NOMO-1 treated with DMSO at 0.1 percent for 48 hours (cell line): ENCODE data around the gene GSTM1.

Experiments
- DNase-seq: peaks from one replicate; lab custom pipeline; 2025; ENCODE audit not compliant: unreplicated experiment; lab: John Stamatoyannopoulos, UW

GSTM1 gene

GRCh38 chr1:109726007-109726406, 38.4 kb downstream of the GSTM1 start:
- DNase-seq = no peak

GRCh38 chr1:109726728-109727373, 39.2 kb downstream of the GSTM1 start:
- no peak for DNase-seq

GRCh38 chr1:109728870-109729269, 41.3 kb downstream of the GSTM1 start:
- DNase-seq = no peak

GRCh38 chr1:109730666-109731065, 43.0 kb downstream of the GSTM1 start:
- no peak for DNase-seq

- no peak for DNase-seq
Measured at GRCh38 chr1:109732390-109732881, 44.8 kb downstream of the GSTM1 start.

- DNase-seq = no peak
Measured at GRCh38 chr1:109733236-109733870, 45.7 kb downstream of the GSTM1 start.

GRCh38 chr1:109739738-109740614, 52.4 kb downstream of the GSTM1 start:
- peak; percentile 54 for DNase-seq

GRCh38 chr1:109740615-109741373, 53.2 kb downstream of the GSTM1 start, which contains the start of gene GSTM3:
TSS of gene GSTM3 (minus strand) at chr1:109741038. CDS start at chr1:109740287, 751 bp downstream.
- DNase-seq = no peak
